Muscle layer of duodenum (tissue), 2 donors: Measurements from ENCODE around the gene UBE2Q1.

Source experiments
- H3K27ac ChIP-seq: one replicate; pipeline ENCODE4 v1.7.0; 2013; ENCODE audit warnings: mild to moderate bottlenecking, low read length
- H3K27me3 ChIP-seq: one replicate; pipeline ENCODE4 v1.7.0; 2013; ENCODE audit warnings: low read depth, mild to moderate bottlenecking, control low read depth, low read length
- H3K36me3 ChIP-seq, 2 donors: one replicate each; pipeline ENCODE4 v1.7.0; 2013; ENCODE audit warnings: low read length in 2 of 2, control low read depth in 1 of 2, mild to moderate bottlenecking in 1 of 2; ENCODE audit not compliant: insufficient read depth in 2 of 2, control insufficient read depth in 1 of 2
- H3K4me1 ChIP-seq, 2 donors: one replicate each; pipeline ENCODE4 v1.7.0; 2013; ENCODE audit warnings: low read length in 2 of 2, mild to moderate bottlenecking in 2 of 2, control low read depth in 1 of 2, moderate library complexity in 1 of 2; ENCODE audit not compliant: insufficient read depth in 2 of 2, control insufficient read depth in 1 of 2
- H3K4me3 ChIP-seq, 2 donors: one replicate each; pipeline ENCODE4 v1.7.0; 2013; ENCODE audit warnings: low read length in 2 of 2, low read depth in 1 of 2, mild to moderate bottlenecking in 1 of 2
- H3K9me3 ChIP-seq, 2 donors: one replicate each; pipeline ENCODE4 v1.7.0; 2013; ENCODE audit warnings: low read length in 2 of 2, control low read depth in 1 of 2, mild to moderate bottlenecking in 1 of 2; ENCODE audit not compliant: control insufficient read depth in 1 of 2
- donor health status: healthy.

Gene UBE2Q1

GRCh38 chr1:154501423-154502065 is 56.9 kb downstream of the UBE2Q1 start:
- Histone ChIP-seq H3K36me3 (no peaks in the 10 kb centered on the region), H3K9me3 (peaks cover 0 to 4% of the 10 kb centered on the region in 2 donors), H3K4me3 (peak overlapping the region; percentile 50 to 63), H3K27me3 (peaks cover 22% of the 10 kb centered on the region), H3K27ac (peak overlapping the region; percentile 31), H3K4me1 (peaks cover 0 to 17% of the 10 kb centered on the region in 2 donors)

GRCh38 chr1:154500533-154500932 is 57.9 kb downstream of the UBE2Q1 start:
- Histone ChIP-seq H3K4me3 (peak overlapping the region; percentile 50 to 63), H3K36me3 (no peaks in the 10 kb centered on the region), H3K9me3 (no peaks in the 10 kb centered on the region), H3K27ac (no peak overlapping the region), H3K4me1 (peaks cover under 1 to 17% of the 10 kb centered on the region in 2 donors), H3K27me3 (peaks cover 22% of the 10 kb centered on the region)

GRCh38 chr1:154499446-154499845 is 59.0 kb downstream of the UBE2Q1 start:
- H3K4me1 ChIP-seq: peaks cover 7 to 17% of the 10 kb centered on the region in 2 donors
- H3K27me3 ChIP-seq: peaks cover 22% of the 10 kb centered on the region
- peak overlapping the region; percentile 27 for H3K27ac ChIP-seq
- no peaks in the 10 kb centered on the region for H3K36me3 ChIP-seq
- peak overlapping the region; percentile 50 to 63 for H3K4me3 ChIP-seq
- no peaks in the 10 kb centered on the region for H3K9me3 ChIP-seq
